RWPE2 (cell line): ENCODE results near the gene GREB1L.

Source experiments
- ATAC-seq: fragments of 200-7000 bp; cut with Tn5 transposase; 3 replicates; pipeline ENCODE4 v1.9.1; 2021; ENCODE audit warnings: low read depth
- DNase-seq: peaks from one replicate; pipeline ENCODE4 v3.0.0-alpha.2; 2020; ENCODE audit warnings: low spot score
- H3K27ac ChIP-seq: fragments of 450-650 bp; 2 replicates; pipeline ENCODE4 v1.5.1; 2017; ENCODE audit warnings: mild to moderate bottlenecking; ENCODE audit not compliant: poor library complexity, severe bottlenecking
- H3K27me3 ChIP-seq: fragments of 250-450 bp; sonication (Bioruptor Pico); 2 replicates; pipeline ENCODE4 v1.5.1; 2021; ENCODE audit warnings: mild to moderate bottlenecking, moderate library complexity; ENCODE audit not compliant: insufficient read depth, poor library complexity, severe bottlenecking
- H3K36me3 ChIP-seq: fragments of 250-450 bp; sonication (Bioruptor Pico); 2 replicates; pipeline ENCODE4 v1.5.1; 2020; ENCODE audit warnings: low read depth, mild to moderate bottlenecking, moderate library complexity
- H3K4me1 ChIP-seq: fragments of 250-450 bp; sonication (Bioruptor Pico); 2 replicates; pipeline ENCODE4 v1.5.1; 2021; ENCODE audit warnings: mild to moderate bottlenecking, moderate library complexity; ENCODE audit not compliant: insufficient read depth, poor library complexity, severe bottlenecking
- H3K4me3 ChIP-seq: fragments of 250-450 bp; sonication (Bioruptor Pico); 2 replicates; pipeline ENCODE4 v1.5.1; 2021; ENCODE audit warnings: mild to moderate bottlenecking, moderate library complexity; ENCODE audit not compliant: severe bottlenecking
- H3K9me3 ChIP-seq: fragments of 250-450 bp; sonication (Bioruptor Pico); 2 replicates; pipeline ENCODE4 v1.5.1; 2021; ENCODE audit warnings: mild to moderate bottlenecking, moderate library complexity; ENCODE audit not compliant: severe bottlenecking
- TF ChIP-seq, protein P1 (sequence below): fragments of 450-650 bp; IDR thresholded peaks from one replicate; pipeline ENCODE4 v1.5.1; 2017; ENCODE audit warnings: mild to moderate bottlenecking, moderate library complexity; ENCODE audit not compliant: poor library complexity, severe bottlenecking

Gene GREB1L

DNA sequence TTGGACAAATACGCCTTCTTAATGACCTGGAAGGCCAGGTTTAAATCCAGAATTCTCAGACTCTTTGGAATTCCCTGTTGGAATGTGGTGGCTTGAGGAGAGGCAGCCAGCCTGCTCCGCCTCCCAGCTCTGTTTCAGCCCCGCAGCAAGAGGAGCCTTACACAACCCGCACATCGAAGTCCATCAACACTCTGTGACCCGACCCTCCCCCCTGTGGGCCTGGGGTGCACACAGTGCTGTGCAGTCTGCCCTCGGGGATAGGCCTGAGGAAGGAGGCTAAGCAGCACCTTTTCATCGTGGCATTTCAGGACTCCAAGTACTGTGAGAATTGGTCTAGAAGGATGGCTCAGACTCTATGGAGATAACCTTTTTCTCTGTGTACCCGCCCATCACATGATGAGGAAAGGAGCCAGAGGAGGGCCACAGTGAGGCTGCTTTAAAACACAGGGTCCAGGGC is 73.7 kb downstream of the GREB1L start:
- TF ChIP-seq, protein P1, sequence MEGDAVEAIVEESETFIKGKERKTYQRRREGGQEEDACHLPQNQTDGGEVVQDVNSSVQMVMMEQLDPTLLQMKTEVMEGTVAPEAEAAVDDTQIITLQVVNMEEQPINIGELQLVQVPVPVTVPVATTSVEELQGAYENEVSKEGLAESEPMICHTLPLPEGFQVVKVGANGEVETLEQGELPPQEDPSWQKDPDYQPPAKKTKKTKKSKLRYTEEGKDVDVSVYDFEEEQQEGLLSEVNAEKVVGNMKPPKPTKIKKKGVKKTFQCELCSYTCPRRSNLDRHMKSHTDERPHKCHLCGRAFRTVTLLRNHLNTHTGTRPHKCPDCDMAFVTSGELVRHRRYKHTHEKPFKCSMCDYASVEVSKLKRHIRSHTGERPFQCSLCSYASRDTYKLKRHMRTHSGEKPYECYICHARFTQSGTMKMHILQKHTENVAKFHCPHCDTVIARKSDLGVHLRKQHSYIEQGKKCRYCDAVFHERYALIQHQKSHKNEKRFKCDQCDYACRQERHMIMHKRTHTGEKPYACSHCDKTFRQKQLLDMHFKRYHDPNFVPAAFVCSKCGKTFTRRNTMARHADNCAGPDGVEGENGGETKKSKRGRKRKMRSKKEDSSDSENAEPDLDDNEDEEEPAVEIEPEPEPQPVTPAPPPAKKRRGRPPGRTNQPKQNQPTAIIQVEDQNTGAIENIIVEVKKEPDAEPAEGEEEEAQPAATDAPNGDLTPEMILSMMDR, result no peak
- H3K4me1 ChIP-seq, result peaks cover 16% of the 10 kb centered on the region
- H3K9me3 ChIP-seq, result no peaks in the 10 kb centered on the region
- no peaks in the 10 kb centered on the region for H3K36me3 ChIP-seq
- DNase-seq, result no peak
- H3K27ac ChIP-seq, result no peak overlapping the region
- no peak; the same call in 2 of the 3 replicates for ATAC-seq
- H3K27me3 ChIP-seq, result no peaks in the 10 kb centered on the region
- no peak overlapping the region for H3K4me3 ChIP-seq

DNA sequence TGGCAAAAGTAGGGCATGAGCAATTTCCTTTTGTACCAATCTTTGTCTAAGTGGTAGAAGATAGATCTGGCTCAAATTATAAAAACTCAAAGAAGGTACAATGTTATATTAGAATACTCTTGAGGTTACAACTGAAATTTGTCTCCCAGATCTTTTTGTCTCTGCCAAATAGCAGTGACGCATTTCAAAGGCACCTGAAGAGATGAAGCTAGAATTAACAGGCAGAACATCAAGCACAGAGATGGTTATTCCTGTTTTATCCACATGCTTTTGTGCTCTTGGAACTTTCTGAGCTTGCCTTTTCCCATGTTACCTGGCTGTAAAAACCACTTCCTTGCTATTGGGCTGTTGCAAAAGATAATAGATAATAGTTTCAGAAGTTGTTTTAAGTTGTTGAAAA is 74.3 kb downstream of the GREB1L start:
- TF ChIP-seq, protein P1, result no peak
- Histone ChIP-seq H3K27me3 (no peaks in the 10 kb centered on the region), H3K9me3 (no peaks in the 10 kb centered on the region), H3K27ac (no peak overlapping the region), H3K4me1 (peaks cover 16% of the 10 kb centered on the region), H3K36me3 (no peaks in the 10 kb centered on the region), H3K4me3 (no peak overlapping the region)
- no peak for ATAC-seq
- no peak for DNase-seq

DNA sequence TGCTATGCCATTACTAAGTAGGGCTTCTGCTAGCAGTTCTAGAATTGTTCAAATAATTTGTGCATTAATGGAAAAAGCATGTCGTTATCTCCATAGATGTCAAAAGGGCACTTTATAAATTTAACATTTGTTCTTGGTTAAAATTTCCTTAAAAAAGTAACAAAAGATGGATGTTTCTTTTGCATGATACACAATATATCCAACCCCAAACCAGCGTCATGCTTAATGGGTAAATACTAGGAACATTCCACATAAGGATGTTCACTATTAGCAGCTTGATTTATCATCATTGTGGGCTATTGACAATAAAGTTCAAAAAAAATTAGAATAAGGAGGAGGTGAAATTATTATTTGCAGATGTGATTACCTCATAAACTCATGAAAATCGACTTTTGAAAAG is 79.7 kb downstream of the GREB1L start:
- TF ChIP-seq, protein P1, result no peak
- ATAC-seq (no peak), DNase-seq (no peak)
- no peaks in the 10 kb centered on the region for H3K36me3 ChIP-seq
- no peak overlapping the region for H3K27ac ChIP-seq
- no peaks in the 10 kb centered on the region for H3K4me1 ChIP-seq
- H3K27me3 ChIP-seq, result no peaks in the 10 kb centered on the region
- H3K9me3 ChIP-seq, result no peaks in the 10 kb centered on the region
- H3K4me3 ChIP-seq, result no peak overlapping the region

DNA sequence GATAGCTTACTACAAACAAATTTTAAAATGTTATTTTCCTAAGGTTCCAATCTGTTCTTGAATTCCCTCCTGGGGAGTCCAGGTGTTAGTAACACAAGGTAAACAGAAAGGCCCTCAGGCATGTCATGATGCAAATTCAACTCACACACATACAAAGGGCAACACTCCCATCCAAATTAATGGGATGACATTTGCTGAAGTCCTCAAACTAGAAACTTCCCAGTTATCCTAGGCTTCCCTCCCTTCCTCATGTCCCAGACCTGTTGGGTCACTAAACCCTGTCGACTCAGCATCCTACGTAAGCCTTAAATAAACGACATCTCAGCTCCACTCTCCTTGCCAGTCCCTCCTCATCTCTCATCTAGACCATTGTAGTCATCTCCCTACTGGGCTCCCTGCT is 85.1 kb downstream of the GREB1L start:
- no peaks in the 10 kb centered on the region for H3K36me3 ChIP-seq
- TF ChIP-seq, protein P1, result no peak
- DNase-seq (no peak), ATAC-seq (no peak)
- H3K4me1 ChIP-seq, result peaks cover 11% of the 10 kb centered on the region
- no peak overlapping the region for H3K27ac ChIP-seq
- no peaks in the 10 kb centered on the region for H3K9me3 ChIP-seq
- H3K27me3 ChIP-seq, result no peaks in the 10 kb centered on the region
- H3K4me3 ChIP-seq, result no peak overlapping the region

DNA sequence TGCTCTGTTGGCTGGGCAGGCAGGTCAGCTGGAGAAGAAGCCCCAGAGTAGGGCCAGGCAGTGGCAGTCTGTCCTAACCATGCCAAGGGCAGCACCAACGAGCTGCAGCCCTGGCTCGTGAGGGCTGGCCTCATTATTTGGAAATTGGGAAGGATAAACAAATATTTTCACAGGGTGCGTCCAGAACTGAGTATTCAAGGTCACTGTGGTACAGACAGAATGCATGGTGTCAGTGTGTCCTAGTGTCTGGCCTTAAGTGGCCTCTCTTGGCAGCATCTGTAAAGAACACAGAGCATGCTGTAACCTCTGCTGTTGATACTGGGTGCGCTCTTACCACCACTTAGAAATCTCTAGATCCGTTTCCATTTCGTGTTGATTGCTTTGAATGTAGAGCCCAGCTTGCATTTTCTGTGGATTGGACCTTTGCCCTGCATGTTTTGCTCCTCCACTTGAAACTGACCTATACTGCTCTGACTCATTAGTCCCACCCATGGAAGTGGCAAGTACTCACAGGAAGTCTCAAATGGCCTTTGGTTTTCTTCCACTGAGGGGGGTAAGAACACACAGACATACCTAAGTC is 88.2 kb downstream of the GREB1L start:
- Histone ChIP-seq H3K27ac (peak overlapping the region; percentile 53), H3K36me3 (no peaks in the 10 kb centered on the region), H3K27me3 (no peaks in the 10 kb centered on the region), H3K4me1 (peaks cover 11% of the 10 kb centered on the region), H3K9me3 (no peaks in the 10 kb centered on the region), H3K4me3 (no peak overlapping the region)
- TF ChIP-seq, protein P1, result no peak
- ATAC-seq, result peak; percentile 74
- DNase-seq, result no peak
